ENCODE results near the gene SMIM10L2A.

- no peak for TF ChIP-seq CTCF (IDR thresholded peaks at IDR 0.05)
- TF ChIP-seq POLR2A (IDR thresholded peaks at IDR 0.05): no peak
Observed at GRCh38 chrX:135397652-135398051, 24.1 kb upstream of the SMIM10L2A start.
